Keratinocyte (primary cell): ENCODE measurements around the gene PHF12. TPM values are rescaled to one million over a fixed set of nuclear protein-coding genes. Genes with fewer than 3 reads are reported as not detected.

Experiments used
- DNase-seq: peaks from one replicate; pipeline ENCODE4 v3.0.0-alpha.2; 2011; ENCODE audit warnings: low read depth, missing footprints, low spot score
- FAIRE-seq: peaks from 2 replicates; lab custom pipeline; 2011; peaks lifted over from hg19 to GRCh38; lab: Jason Lieb, UNC
- H2AFZ ChIP-seq: 2 replicates; pipeline ENCODE4 v1.6.0; 2012; ENCODE audit warnings: low read length, control low read depth, inconsistent platforms; ENCODE audit not compliant: control insufficient read depth
- H3K27ac ChIP-seq: 2 replicates; pipeline ENCODE4 v1.5.1; 2011; ENCODE audit warnings: low read length; ENCODE audit not compliant: control insufficient read depth, insufficient read depth
- H3K27me3 ChIP-seq: 3 replicates; pipeline ENCODE4 v1.6.0; 2011; ENCODE audit warnings: low read length; ENCODE audit not compliant: control insufficient read depth, insufficient read depth; ENCODE audit errors: extremely low read depth
- H3K36me3 ChIP-seq, 2 experiments: 2 replicates in 1 of 2; 3 replicates in 1 of 2; pipeline ENCODE4 v1.5.1; 2011; ENCODE audit warnings: low read length in 2 of 2, mild to moderate bottlenecking in 1 of 2; ENCODE audit not compliant: control insufficient read depth in 2 of 2, insufficient read depth in 2 of 2; ENCODE audit errors: extremely low read depth in 1 of 2
- H3K4me1 ChIP-seq: 3 replicates; pipeline ENCODE4 v1.5.1; 2011; ENCODE audit warnings: low read length; ENCODE audit not compliant: control insufficient read depth, insufficient read depth; ENCODE audit errors: extremely low read depth
- H3K4me2 ChIP-seq: 3 replicates; pipeline ENCODE4 v1.6.0; 2011; ENCODE audit warnings: low read depth, low read length; ENCODE audit not compliant: control insufficient read depth, insufficient read depth; ENCODE audit errors: extremely low read depth
- H3K4me3 ChIP-seq, 3 experiments: fragments of 200-600 bp in 1 of 3; sonication (generic) in 1 of 3; 2 replicates in 2 of 3; 3 replicates in 1 of 3; pipeline ENCODE4 v1.5.1; 2011 to 2016; ENCODE audit warnings: low read length in 3 of 3, mild to moderate bottlenecking in 3 of 3, control low read depth in 2 of 3, inconsistent platforms in 1 of 3, low read depth in 1 of 3, mixed read lengths in 1 of 3, mixed run types in 1 of 3, moderate library complexity in 1 of 3; ENCODE audit not compliant: control insufficient read depth in 2 of 3, insufficient read depth in 2 of 3; ENCODE audit errors: extremely low read depth in 1 of 3
- H3K79me2 ChIP-seq: 2 replicates; pipeline ENCODE4 v1.6.0; 2012; ENCODE audit warnings: low read length; ENCODE audit not compliant: control insufficient read depth, insufficient read depth
- H3K9ac ChIP-seq: 3 replicates; pipeline ENCODE4 v1.6.0; 2011; ENCODE audit warnings: low read length; ENCODE audit not compliant: control insufficient read depth, insufficient read depth; ENCODE audit errors: extremely low read depth
- H3K9me1 ChIP-seq: 3 replicates; pipeline ENCODE4 v1.6.0; 2011; ENCODE audit warnings: low read length; ENCODE audit not compliant: control insufficient read depth, insufficient read depth; ENCODE audit errors: extremely low read depth
- H3K9me3 ChIP-seq: 2 replicates; pipeline ENCODE4 v1.5.1; 2012; ENCODE audit warnings: low read depth, low read length; ENCODE audit not compliant: control insufficient read depth
- H4K20me1 ChIP-seq: 3 replicates; pipeline ENCODE4 v1.6.0; 2011; ENCODE audit warnings: low read length; ENCODE audit not compliant: control insufficient read depth, insufficient read depth; ENCODE audit errors: extremely low read depth
- CTCF ChIP-seq, 3 experiments: IDR thresholded peaks in 1 of 3; conservative IDR thresholded peaks in 1 of 3; optimal IDR thresholded peaks in 1 of 3; 2 replicates in 2 of 3; 3 replicates in 1 of 3; pipeline versions ENCODE3 to v1.5.1; 2011; ENCODE audit warnings: low read length in 3 of 3, mild to moderate bottlenecking in 3 of 3, moderate library complexity in 2 of 3, control low read depth in 1 of 3, inconsistent platforms in 1 of 3; ENCODE audit not compliant: insufficient read depth in 2 of 3; ENCODE audit errors: extremely low read depth in 1 of 3
- EZH2 ChIP-seq: IDR thresholded peaks from one replicate; pipeline ENCODE4 v1.6.1; 2012; ENCODE audit warnings: inconsistent platforms, mild to moderate bottlenecking, low read length, moderate library complexity
- dilution Hi-C: fragments of 300-500 bp; cut with MboI; formaldehyde crosslinking; loops from one replicate; pipeline ENCODE4 v1.7.0; 2020; ENCODE audit warnings: low sequenced_read_pairs; ENCODE audit not compliant: extremely low pct_ligation_motif_present
- polyA plus RNA-seq, 5 experiments: library from polyadenylated mRNA; depleted of rRNA in 3 of 5; stranded (reverse) in 3 of 5; stranded (forward) in 1 of 5; unstranded in 1 of 5; fragments of >200 nt; gene quantifications; 1 replicate in 1 of 5; 2 replicates in 3 of 5; 3 replicates in 1 of 5; pipeline versions ENCODE4 v1.2.1 to v1.2.3, GENCODE V29; 2011 to 2012; ENCODE audit warnings: missing spikeins in 2 of 5, low read depth in 1 of 5, low replicate concordance in 1 of 5

The PHF12 gene
- polyA plus RNA-seq, 1 donor (not counting 4 experiments of a cell fraction or from before 2014, with no cell fraction given), result 9.6 TPM

- DNase-seq (no peak), FAIRE-seq (no peak)
- no peak overlapping the region for H3K4me2 ChIP-seq
- no peaks in the 10 kb centered on the region for H4K20me1 ChIP-seq
- H3K9me3 ChIP-seq, result no peaks in the 10 kb centered on the region
- H3K4me1 ChIP-seq, result no peaks in the 10 kb centered on the region
- dilution Hi-C loops, result no loop called here
- H3K4me3 ChIP-seq, result no peak overlapping the region
- no peak overlapping the region for H3K9ac ChIP-seq
- TF ChIP-seq CTCF (optimal IDR thresholded peaks at IDR 0.05 in 1 of 3, IDR thresholded peaks at IDR 0.05 in 1 of 3, conservative IDR thresholded peaks at IDR 0.05 in 1 of 3; ENCODE audit: extremely low read depth in 1 of 3, insufficient read depth in 2 of 3, low read length in 3 of 3), result no peak
- TF ChIP-seq EZH2, result no peak
- no peaks in the 10 kb centered on the region for H3K27me3 ChIP-seq
- no peak overlapping the region for H3K27ac ChIP-seq
- no peaks in the 10 kb centered on the region for H3K36me3 ChIP-seq
- no peaks in the 10 kb centered on the region for H3K9me1 ChIP-seq
- H2AFZ ChIP-seq, result no peak overlapping the region
- H3K79me2 ChIP-seq, result no peaks in the 10 kb centered on the region
Measured at GRCh38 chr17:28958820-28959455, 7.6 kb upstream of the PHF12 start.

GRCh38 chr17:28957992-28958355 is 6.7 kb upstream of the PHF12 start:
- no peaks in the 10 kb centered on the region for H3K79me2 ChIP-seq
- H3K4me2 ChIP-seq, result no peak overlapping the region
- H3K36me3 ChIP-seq, result no peaks in the 10 kb centered on the region
- no peaks in the 10 kb centered on the region for H3K9me1 ChIP-seq
- DNase-seq (no peak), FAIRE-seq (no peak)
- TF ChIP-seq CTCF (optimal IDR thresholded peaks at IDR 0.05 in 1 of 3, IDR thresholded peaks at IDR 0.05 in 1 of 3, conservative IDR thresholded peaks at IDR 0.05 in 1 of 3; ENCODE audit: extremely low read depth in 1 of 3, insufficient read depth in 2 of 3, low read length in 3 of 3) (no peak), EZH2 (no peak)
- no peak overlapping the region for H3K4me3 ChIP-seq
- H3K9me3 ChIP-seq, result no peaks in the 10 kb centered on the region
- no peak overlapping the region for H3K27ac ChIP-seq
- H2AFZ ChIP-seq, result no peak overlapping the region
- no peaks in the 10 kb centered on the region for H3K4me1 ChIP-seq
- no peaks in the 10 kb centered on the region for H4K20me1 ChIP-seq
- H3K27me3 ChIP-seq, result no peaks in the 10 kb centered on the region
- no peak overlapping the region for H3K9ac ChIP-seq
- dilution Hi-C loops, result no loop called here
